Mucosa of stomach (tissue), 1 donor: Measurements from ENCODE around the gene RTP3.
"Not testable (repeated sequence)": the region's sequence is repeated elsewhere in the genome, so short reads cannot be mapped to it uniquely, and the experiment has no call there.

Experiments used
- H3K27me3 ChIP-seq: one replicate; pipeline ENCODE4 v1.7.0; 2013; ENCODE audit warnings: mild to moderate bottlenecking, low read length; ENCODE audit not compliant: control insufficient read depth, insufficient read depth
- H3K36me3 ChIP-seq: one replicate; pipeline ENCODE4 v1.7.0; 2013; ENCODE audit warnings: low read length; ENCODE audit not compliant: control insufficient read depth, insufficient read depth
- H3K4me1 ChIP-seq: one replicate; pipeline ENCODE4 v1.7.0; 2013; ENCODE audit warnings: mild to moderate bottlenecking, low read length; ENCODE audit not compliant: control insufficient read depth, insufficient read depth
- H3K4me3 ChIP-seq: one replicate; pipeline ENCODE4 v1.7.0; 2013; ENCODE audit warnings: low read length
- H3K9ac ChIP-seq: one replicate; pipeline ENCODE4 v1.7.0; 2013; ENCODE audit warnings: mild to moderate bottlenecking, low read length, moderate library complexity
- H3K9me3 ChIP-seq: one replicate; pipeline ENCODE4 v1.7.0; 2013; ENCODE audit warnings: mild to moderate bottlenecking, low read length, moderate library complexity; ENCODE audit not compliant: control insufficient read depth
- donor health status: Pancreatic carcinoma.

RTP3 gene

GRCh38 chr3:46485779-46486175 lies 12.0 kb upstream of the RTP3 start:
- H3K36me3 ChIP-seq = no peaks in the 10 kb centered on the region
- H3K27me3 ChIP-seq = no peaks in the 10 kb centered on the region
- H3K4me1 ChIP-seq = peaks cover 23% of the 10 kb centered on the region
- no peak overlapping the region for H3K4me3 ChIP-seq
- no peak overlapping the region for H3K9ac ChIP-seq
- H3K9me3 ChIP-seq = no peaks in the 10 kb centered on the region

- no peaks in the 10 kb centered on the region for H3K27me3 ChIP-seq
- H3K9ac ChIP-seq = no peak overlapping the region
- no peaks in the 10 kb centered on the region for H3K36me3 ChIP-seq
- no peak overlapping the region for H3K4me3 ChIP-seq
- no peaks in the 10 kb centered on the region for H3K9me3 ChIP-seq
- peaks cover 23% of the 10 kb centered on the region for H3K4me1 ChIP-seq
Observed at GRCh38 chr3:46488735-46489361, 8.9 kb upstream of the RTP3 start.

GRCh38 chr3:46489381-46489780 lies 8.4 kb upstream of the RTP3 start:
- no peak overlapping the region for H3K4me3 ChIP-seq
- H3K27me3 ChIP-seq = no peaks in the 10 kb centered on the region
- no peaks in the 10 kb centered on the region for H3K9me3 ChIP-seq
- no peak overlapping the region for H3K9ac ChIP-seq
- peaks cover 20% of the 10 kb centered on the region for H3K4me1 ChIP-seq
- no peaks in the 10 kb centered on the region for H3K36me3 ChIP-seq

- Histone ChIP-seq H3K9ac (no peak overlapping the region), H3K9me3 (no peaks in the 10 kb centered on the region), H3K4me1 (peaks cover 15% of the 10 kb centered on the region), H3K4me3 (no peak overlapping the region), H3K36me3 (no peaks in the 10 kb centered on the region), H3K27me3 (no peaks in the 10 kb centered on the region)
Observed at GRCh38 chr3:46489875-46490274, 7.9 kb upstream of the RTP3 start.

DNA sequence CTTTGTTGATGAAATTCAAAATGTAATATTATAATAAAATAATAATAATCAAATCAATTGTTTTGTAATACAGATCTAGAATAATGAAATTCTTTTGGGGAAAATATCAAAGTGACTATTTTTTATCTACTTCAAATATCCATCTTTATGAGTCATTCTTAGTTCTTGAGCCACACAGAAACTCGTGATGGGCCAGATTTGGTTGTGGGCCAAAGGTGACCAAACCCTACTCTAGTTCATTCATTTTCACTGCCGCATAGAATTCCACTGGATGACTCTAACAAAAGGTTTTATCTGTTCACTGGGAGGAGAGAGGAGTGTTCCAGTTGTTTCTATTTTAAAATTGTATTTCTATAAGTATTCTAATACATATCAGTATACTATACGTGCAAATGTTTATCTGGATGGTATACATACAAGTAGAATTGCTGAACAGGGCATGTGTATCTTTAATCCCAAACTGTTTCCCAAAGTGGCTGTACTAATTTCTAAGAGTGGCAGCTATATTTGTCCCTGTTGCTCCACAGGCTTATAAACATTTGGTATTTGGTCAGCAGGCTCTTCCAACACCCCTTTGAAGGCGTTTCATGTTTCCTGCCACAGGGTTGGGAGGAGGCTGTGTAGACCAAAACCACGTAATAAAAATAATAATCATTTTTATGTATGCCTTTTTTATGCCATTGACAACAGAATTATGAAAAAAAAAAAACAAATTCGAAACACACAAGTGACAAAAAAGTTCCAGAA lies 7.3 kb upstream of the RTP3 start:
- H3K9ac ChIP-seq = no peak overlapping the region

DNA sequence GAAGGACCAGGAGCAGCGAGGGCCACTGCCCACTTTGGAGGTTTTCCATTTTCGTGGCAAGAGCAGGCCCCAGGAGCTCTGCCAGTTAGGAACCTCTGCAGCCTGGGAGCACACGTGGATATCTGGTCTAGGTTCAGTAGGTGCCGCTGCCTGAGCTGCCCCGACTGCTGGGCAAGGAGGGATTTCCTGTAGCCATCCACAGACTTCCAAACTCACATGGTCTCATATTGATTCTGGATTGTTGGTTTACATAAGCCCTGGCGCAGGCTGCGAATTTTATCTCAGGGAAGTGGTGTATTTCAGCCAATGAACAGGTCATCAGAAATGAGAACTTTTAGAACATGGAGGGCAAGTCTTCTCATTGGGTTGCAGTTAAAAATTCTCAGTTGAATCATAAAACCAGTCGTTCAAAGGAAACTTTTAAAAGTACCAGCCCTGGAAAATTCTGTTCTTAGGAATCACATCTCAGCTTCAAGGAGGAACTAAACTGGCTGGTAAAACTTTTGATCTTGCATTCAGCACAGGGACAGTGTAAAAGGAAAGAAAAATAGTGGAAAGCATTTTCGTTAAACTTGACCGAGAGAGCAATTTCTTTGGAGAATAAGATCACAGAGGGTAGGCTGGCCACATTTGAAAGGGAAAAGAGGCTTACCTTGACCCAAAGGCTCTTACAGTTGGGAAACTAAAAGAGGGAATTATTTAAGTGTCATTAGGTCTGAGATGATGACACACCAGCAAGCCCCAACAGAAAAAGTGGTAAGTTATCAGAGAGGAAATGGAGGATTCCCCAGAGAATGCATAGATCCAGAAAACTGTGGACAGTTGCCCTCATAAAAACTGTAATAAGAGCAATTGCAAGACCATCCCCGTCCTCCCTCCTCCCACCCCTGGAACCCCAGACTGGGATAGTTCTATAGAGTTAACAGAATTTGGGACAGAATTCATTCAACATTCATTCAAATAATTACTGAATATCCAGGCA lies 6.4 kb upstream of the RTP3 start:
- no peaks in the 10 kb centered on the region for H3K9me3 ChIP-seq
- H3K9ac ChIP-seq = no peak overlapping the region
- H3K27me3 ChIP-seq = no peaks in the 10 kb centered on the region
- no peak overlapping the region for H3K4me3 ChIP-seq
- no peaks in the 10 kb centered on the region for H3K36me3 ChIP-seq
- H3K4me1 ChIP-seq = peaks cover 7% of the 10 kb centered on the region

More for the DNA sequence above, 7.3 kb upstream of the RTP3 start:
- peaks cover 9% of the 10 kb centered on the region for H3K4me1 ChIP-seq
- H3K9me3 ChIP-seq = no peaks in the 10 kb centered on the region
- H3K36me3 ChIP-seq = no peaks in the 10 kb centered on the region
- H3K27me3 ChIP-seq = no peaks in the 10 kb centered on the region
- no peak overlapping the region for H3K4me3 ChIP-seq

- H3K36me3 ChIP-seq = no peaks in the 10 kb centered on the region
- no peak overlapping the region for H3K4me3 ChIP-seq
- H3K4me1 ChIP-seq = peaks cover 7% of the 10 kb centered on the region
- H3K9me3 ChIP-seq = no peaks in the 10 kb centered on the region
- H3K27me3 ChIP-seq = peaks cover 4% of the 10 kb centered on the region
- no peak overlapping the region for H3K9ac ChIP-seq
Observed at GRCh38 chr3:46492890-46493547, 4.8 kb upstream of the RTP3 start.

- not testable (repeated sequence) for H3K4me3 ChIP-seq, H3K4me1 ChIP-seq, H3K36me3 ChIP-seq, H3K27me3 ChIP-seq, H3K9ac ChIP-seq, H3K9me3 ChIP-seq
Observed at GRCh38 chr3:46494491-46494890, 3.3 kb upstream of the RTP3 start.

DNA sequence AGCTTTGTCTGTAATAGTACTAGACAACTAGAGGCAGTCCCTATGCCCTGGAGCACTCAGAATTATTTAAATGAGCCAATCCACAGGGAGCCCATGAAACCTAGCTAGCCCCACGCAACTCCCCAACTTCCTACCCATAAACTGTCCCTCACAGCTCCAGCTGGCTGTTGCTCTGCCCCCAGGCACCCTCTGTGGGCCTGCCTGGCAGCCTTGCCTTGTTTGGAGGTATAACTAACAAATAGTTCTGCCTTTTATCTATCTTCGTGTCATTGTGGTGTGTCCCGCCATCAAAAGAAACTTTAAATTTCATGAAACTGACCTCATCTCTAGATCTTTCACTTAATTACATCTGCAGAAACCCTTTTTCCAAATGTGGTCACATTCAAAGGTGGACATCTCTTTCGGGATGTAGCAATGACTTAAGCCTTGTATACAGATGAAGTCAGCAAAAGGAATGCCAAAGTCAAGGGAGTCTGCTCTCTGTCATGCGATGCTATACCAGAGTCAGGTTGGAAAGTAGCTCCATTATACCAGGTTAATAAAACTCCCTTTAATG lies 1.8 kb upstream of the RTP3 start:
- H3K27me3 ChIP-seq = peaks cover 4% of the 10 kb centered on the region
- H3K4me1 ChIP-seq = no peaks in the 10 kb centered on the region
- no peaks in the 10 kb centered on the region for H3K36me3 ChIP-seq
- no peak overlapping the region for H3K4me3 ChIP-seq
- no peak overlapping the region for H3K9ac ChIP-seq
- no peaks in the 10 kb centered on the region for H3K9me3 ChIP-seq

- Histone ChIP-seq H3K27me3 (peaks cover 4% of the 10 kb centered on the region), H3K4me3 (no peak overlapping the region), H3K36me3 (no peaks in the 10 kb centered on the region), H3K9ac (no peak overlapping the region), H3K9me3 (no peaks in the 10 kb centered on the region), H3K4me1 (no peaks in the 10 kb centered on the region)
Observed at GRCh38 chr3:46496746-46497555, 825 bp upstream of the RTP3 start.
